D721Med (cell line): Measurements from ENCODE around the gene GPR183.

Experiments
- DNase-seq: peaks from one replicate; pipeline ENCODE4 v3.0.0; 2011; ENCODE audit warnings: low spot score; ENCODE audit not compliant: insufficient read length
- FAIRE-seq: peaks from 2 replicates; lab custom pipeline; 2011; peaks lifted over from hg19 to GRCh38; lab: Jason Lieb, UNC
- TF ChIP-seq, protein P1 (sequence below): IDR thresholded peaks from 2 replicates; pipeline ENCODE4 v1.5.1; 2012; ENCODE audit warnings: mild to moderate bottlenecking, control low read depth; ENCODE audit not compliant: insufficient read depth; ENCODE audit errors: missing control alignments

Gene GPR183

GRCh38 chr13:99353246-99353600 lies 46.0 kb upstream of the GPR183 start:
- FAIRE-seq (no peak), DNase-seq (no peak)
- TF ChIP-seq, protein P1, sequence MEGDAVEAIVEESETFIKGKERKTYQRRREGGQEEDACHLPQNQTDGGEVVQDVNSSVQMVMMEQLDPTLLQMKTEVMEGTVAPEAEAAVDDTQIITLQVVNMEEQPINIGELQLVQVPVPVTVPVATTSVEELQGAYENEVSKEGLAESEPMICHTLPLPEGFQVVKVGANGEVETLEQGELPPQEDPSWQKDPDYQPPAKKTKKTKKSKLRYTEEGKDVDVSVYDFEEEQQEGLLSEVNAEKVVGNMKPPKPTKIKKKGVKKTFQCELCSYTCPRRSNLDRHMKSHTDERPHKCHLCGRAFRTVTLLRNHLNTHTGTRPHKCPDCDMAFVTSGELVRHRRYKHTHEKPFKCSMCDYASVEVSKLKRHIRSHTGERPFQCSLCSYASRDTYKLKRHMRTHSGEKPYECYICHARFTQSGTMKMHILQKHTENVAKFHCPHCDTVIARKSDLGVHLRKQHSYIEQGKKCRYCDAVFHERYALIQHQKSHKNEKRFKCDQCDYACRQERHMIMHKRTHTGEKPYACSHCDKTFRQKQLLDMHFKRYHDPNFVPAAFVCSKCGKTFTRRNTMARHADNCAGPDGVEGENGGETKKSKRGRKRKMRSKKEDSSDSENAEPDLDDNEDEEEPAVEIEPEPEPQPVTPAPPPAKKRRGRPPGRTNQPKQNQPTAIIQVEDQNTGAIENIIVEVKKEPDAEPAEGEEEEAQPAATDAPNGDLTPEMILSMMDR = no peak

DNA sequence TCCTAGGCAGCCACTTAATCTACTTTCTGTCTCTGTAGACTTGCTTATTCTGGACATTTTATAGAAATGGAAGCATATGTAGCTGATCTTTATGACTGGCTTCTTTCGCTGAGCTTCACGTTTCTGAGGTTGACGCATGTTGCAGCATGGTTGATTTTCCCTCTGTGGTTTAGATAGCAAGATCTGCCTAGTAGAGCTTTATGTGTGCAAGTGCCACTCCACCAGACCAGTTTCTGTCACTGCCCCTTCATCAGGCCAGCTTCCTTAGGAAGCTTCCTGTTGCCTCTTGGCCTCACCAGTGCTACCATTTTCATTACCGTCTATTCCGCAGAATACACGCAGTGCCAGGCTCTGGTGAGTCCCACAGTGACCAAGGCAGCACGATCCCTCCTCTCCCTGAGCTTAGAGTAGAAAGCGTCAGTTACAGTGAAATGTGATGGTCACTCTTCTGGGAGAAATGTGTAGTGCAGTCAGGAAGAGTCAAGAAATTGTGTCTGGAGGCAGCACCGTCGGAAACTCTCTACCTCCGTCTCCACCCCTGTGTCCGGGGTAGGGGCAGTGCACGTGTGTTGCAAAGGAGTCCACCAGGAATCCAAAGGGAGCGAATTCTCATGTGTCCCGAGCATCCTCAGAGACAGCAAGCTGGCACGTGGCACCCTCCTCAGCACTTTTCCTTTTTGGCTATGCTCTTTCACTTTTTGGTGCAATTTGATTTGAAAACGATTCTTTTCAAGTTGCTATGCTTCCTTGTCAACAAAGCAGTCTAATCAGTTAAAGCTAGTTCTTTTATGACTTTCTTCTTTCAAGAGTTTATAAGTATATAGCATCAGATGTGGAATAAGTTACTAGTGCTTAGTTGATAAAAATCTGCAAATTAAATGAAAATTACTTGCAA lies 45.4 kb upstream of the GPR183 start:
- TF ChIP-seq, protein P1 = no peak
- DNase-seq (no peak), FAIRE-seq (no peak)

DNA sequence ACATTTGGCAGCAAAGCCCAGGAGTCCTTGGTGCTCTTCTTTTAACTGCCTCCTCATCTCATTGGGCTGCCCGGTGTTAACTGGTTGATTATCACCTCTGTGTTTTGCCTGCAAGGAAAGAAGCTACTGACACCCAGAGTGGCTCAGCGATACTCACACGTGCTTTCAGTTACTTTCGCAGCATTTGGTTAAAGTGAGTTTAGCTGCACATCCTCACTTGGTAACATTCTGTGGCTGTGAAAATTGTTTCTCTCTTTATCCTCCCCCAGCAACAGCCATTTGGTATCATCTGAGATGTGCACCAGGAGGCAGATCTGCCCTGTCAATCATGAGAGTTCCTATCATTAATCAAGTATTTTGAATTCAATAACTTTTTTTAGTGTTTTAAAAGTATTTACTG lies 44.6 kb upstream of the GPR183 start:
- FAIRE-seq = no peak
- no peak for DNase-seq
- TF ChIP-seq, protein P1 = no peak

- DNase-seq = no peak
- FAIRE-seq = no peak
- TF ChIP-seq, protein P1 = no peak
Measured at GRCh38 chr13:99350191-99350590, 43.0 kb upstream of the GPR183 start.

- TF ChIP-seq, protein P1 = no peak
- DNase-seq (no peak), FAIRE-seq (no peak)
Measured at GRCh38 chr13:99347911-99348451, 40.8 kb upstream of the GPR183 start.

DNA sequence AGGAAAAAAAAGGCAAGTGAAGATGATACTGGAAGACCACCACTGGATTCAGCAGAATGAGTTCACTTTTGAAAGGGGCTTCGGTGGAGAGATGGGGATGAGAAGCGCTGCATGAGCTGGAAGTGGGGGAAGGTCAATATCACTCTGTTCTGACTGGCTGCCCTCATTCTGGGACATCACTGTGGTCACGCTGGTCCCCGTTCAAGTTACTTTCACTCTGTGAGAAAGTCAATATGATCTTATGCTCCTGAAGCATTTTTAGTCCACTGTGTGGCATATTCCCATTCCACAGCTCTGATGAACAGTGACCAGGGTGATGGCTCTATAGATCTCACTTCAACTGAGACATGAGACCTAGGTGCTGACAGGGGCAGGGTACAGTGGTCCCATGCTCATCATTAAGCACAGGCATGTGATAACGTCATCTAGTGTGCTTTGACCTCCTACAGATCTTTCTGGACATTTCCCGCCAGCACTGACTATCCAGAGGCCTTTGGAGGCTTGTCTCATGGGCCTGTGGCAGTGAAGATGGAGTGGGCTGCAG lies 40.2 kb upstream of the GPR183 start:
- no peak for FAIRE-seq
- TF ChIP-seq, protein P1 = no peak
- DNase-seq = no peak
